ENCODE measurements around the gene AKR1D1.

Gene AKR1D1

GRCh38 chr7:138097064-138097741, 20.9 kb downstream of the AKR1D1 start:
- H3K4me3 ChIP-seq (ENCODE audit: low read depth, low read length) = no peak overlapping the region
- TF ChIP-seq CTCF (IDR thresholded peaks at IDR 0.05; ENCODE audit: low read depth, low read length) = 0 out of 2 replicates have a peak, but pooled peaks have one; percentile 6

GRCh38 chr7:138099813-138100212, 23.6 kb downstream of the AKR1D1 start:
- no peak overlapping the region for H3K4me3 ChIP-seq (ENCODE audit: low read depth, low read length)
- no peak for TF ChIP-seq CTCF (IDR thresholded peaks at IDR 0.05; ENCODE audit: low read depth, low read length)

GRCh38 chr7:138105221-138105620, 29.0 kb downstream of the AKR1D1 start:
- H3K4me3 ChIP-seq (ENCODE audit: low read depth, low read length) = no peak overlapping the region
- TF ChIP-seq CTCF (IDR thresholded peaks at IDR 0.05; ENCODE audit: low read depth, low read length) = no peak

GRCh38 chr7:138115047-138115446, 38.8 kb downstream of the AKR1D1 start:
- no peak overlapping the region for H3K4me3 ChIP-seq (ENCODE audit: low read depth, low read length)
- no peak for TF ChIP-seq CTCF (IDR thresholded peaks at IDR 0.05; ENCODE audit: low read depth, low read length)

GRCh38 chr7:138116141-138116540, 39.9 kb downstream of the AKR1D1 start:
- TF ChIP-seq CTCF (IDR thresholded peaks at IDR 0.05; ENCODE audit: low read depth, low read length) = no peak
- no peak overlapping the region for H3K4me3 ChIP-seq (ENCODE audit: low read depth, low read length)

- no peak overlapping the region for H3K4me3 ChIP-seq (ENCODE audit: low read depth, low read length)
- TF ChIP-seq CTCF (IDR thresholded peaks at IDR 0.05; ENCODE audit: low read depth, low read length) = no peak
Observed at GRCh38 chr7:138116892-138117291, 40.6 kb downstream of the AKR1D1 start.

- no peak overlapping the region for H3K4me3 ChIP-seq (ENCODE audit: low read depth, low read length)
- no peak for TF ChIP-seq CTCF (IDR thresholded peaks at IDR 0.05; ENCODE audit: low read depth, low read length)
Observed at GRCh38 chr7:138120140-138120827, 44.0 kb downstream of the AKR1D1 start.

All from WI38 (cell line).